HG02763 (cell line): Measurements from ENCODE around the gene NPHS1.
"Not testable (repeated sequence)": the region's sequence is repeated elsewhere in the genome, so short reads cannot be mapped to it uniquely, and the experiment has no call there.

Source experiments
- ATAC-seq: cut with Tn5 transposase; IDR thresholded peaks from one replicate; pipeline ENCODE4 v1.9.1; 2021; ENCODE audit warnings: mild to moderate bottlenecking, moderate library complexity; ENCODE audit not compliant: unreplicated experiment

NPHS1 gene

GRCh38 chr19:35879770-35880317, 27.5 kb upstream of the NPHS1 start:
- no peak for ATAC-seq

GRCh38 chr19:35879068-35879467, 26.8 kb upstream of the NPHS1 start:
- no peak for ATAC-seq

- ATAC-seq: no peak
These were observed 22.2 kb upstream of the NPHS1 start for GRCh38 chr19:35874392-35874930.

GRCh38 chr19:35872180-35872579, 19.9 kb upstream of the NPHS1 start:
- ATAC-seq: no peak

GRCh38 chr19:35871611-35872010, 19.3 kb upstream of the NPHS1 start:
- no peak for ATAC-seq

- no peak for ATAC-seq
These were observed 18.5 kb upstream of the NPHS1 start for GRCh38 chr19:35870798-35871197.

- not testable (repeated sequence) for ATAC-seq
These were observed 17.9 kb upstream of the NPHS1 start for GRCh38 chr19:35870124-35870736.

GRCh38 chr19:35869327-35870123, 17.2 kb upstream of the NPHS1 start:
- ATAC-seq: no peak

- no peak for ATAC-seq
These were observed 16.6 kb upstream of the NPHS1 start for GRCh38 chr19:35868823-35869326.

GRCh38 chr19:35868172-35868822, 16.0 kb upstream of the NPHS1 start, which contains the start of gene APLP1:
TSS of gene APLP1 (plus strand) at chr19:35868574. CDS start at chr19:35868637, 63 bp downstream.
- no peak for ATAC-seq

- no peak for ATAC-seq
These were observed 10.7 kb upstream of the NPHS1 start for GRCh38 chr19:35863018-35863417.

- ATAC-seq: no peak
These were observed 10.2 kb upstream of the NPHS1 start for GRCh38 chr19:35862528-35862927.

GRCh38 chr19:35861640-35862160, 9.4 kb upstream of the NPHS1 start:
- no peak for ATAC-seq

GRCh38 chr19:35860818-35861639, 8.7 kb upstream of the NPHS1 start:
- ATAC-seq: no peak

GRCh38 chr19:35860436-35860817, 8.1 kb upstream of the NPHS1 start:
- ATAC-seq: no peak

- ATAC-seq: no peak
These were observed 7.1 kb upstream of the NPHS1 start for GRCh38 chr19:35859414-35859813.

GRCh38 chr19:35858311-35858710, 6.0 kb upstream of the NPHS1 start:
- ATAC-seq: no peak

GRCh38 chr19:35856546-35857149, 4.3 kb upstream of the NPHS1 start, which contains the start of gene KIRREL2:
TSS of gene KIRREL2 (plus strand) at chr19:35856911. CDS start at chr19:35857120, 209 bp downstream.
- no peak for ATAC-seq

- ATAC-seq: no peak
These were observed 893 bp upstream of the NPHS1 start for GRCh38 chr19:35853038-35853756.
